BE2C (cell line): ENCODE results near the gene PXK.

Experiments
- DNase-seq: peaks from one replicate; pipeline ENCODE4 v3.0.0-alpha.2; 2020
- H3K27me3 ChIP-seq: fragments of 250-450 bp; sonication (Bioruptor Pico); 2 replicates; pipeline ENCODE4 v1.5.1; 2020; ENCODE audit warnings: mild to moderate bottlenecking
- H3K36me3 ChIP-seq: fragments of 250-450 bp; sonication (Bioruptor Pico); 2 replicates; pipeline ENCODE4 v1.5.1; 2020; ENCODE audit warnings: mild to moderate bottlenecking
- H3K4me1 ChIP-seq: fragments of 250-450 bp; sonication (Bioruptor Pico); 2 replicates; pipeline ENCODE4 v1.5.1; 2020
- H3K4me3 ChIP-seq: 2 replicates; pipeline ENCODE4 v1.5.1; 2011; ENCODE audit warnings: low read depth, low read length
- H3K9me3 ChIP-seq: fragments of 250-450 bp; sonication (Bioruptor Pico); 2 replicates; pipeline ENCODE4 v1.5.1; 2020
- CTCF ChIP-seq: IDR thresholded peaks from 2 replicates; pipeline ENCODE4 v1.5.1; 2012; ENCODE audit warnings: mild to moderate bottlenecking, low read depth, low read length

Gene PXK

GRCh38 chr3:58375254-58375653 lies 42.6 kb downstream of the PXK start:
- H3K4me3 ChIP-seq = no peak overlapping the region
- H3K36me3 ChIP-seq = no peaks in the 10 kb centered on the region
- no peaks in the 10 kb centered on the region for H3K27me3 ChIP-seq
- H3K4me1 ChIP-seq = no peaks in the 10 kb centered on the region
- H3K9me3 ChIP-seq = no peaks in the 10 kb centered on the region
- DNase-seq = no peak
- TF ChIP-seq CTCF = no peak

GRCh38 chr3:58377168-58377567 lies 44.5 kb downstream of the PXK start:
- TF ChIP-seq CTCF = no peak
- no peak for DNase-seq
- H3K4me3 ChIP-seq = no peak overlapping the region
- no peaks in the 10 kb centered on the region for H3K27me3 ChIP-seq
- H3K9me3 ChIP-seq = no peaks in the 10 kb centered on the region
- H3K36me3 ChIP-seq = no peaks in the 10 kb centered on the region
- H3K4me1 ChIP-seq = no peaks in the 10 kb centered on the region

GRCh38 chr3:58377750-58378149 lies 45.1 kb downstream of the PXK start:
- Histone ChIP-seq H3K27me3 (no peaks in the 10 kb centered on the region), H3K9me3 (no peaks in the 10 kb centered on the region), H3K36me3 (no peaks in the 10 kb centered on the region), H3K4me3 (no peak overlapping the region), H3K4me1 (no peaks in the 10 kb centered on the region)
- DNase-seq = no peak
- TF ChIP-seq CTCF = no peak

- no peak for DNase-seq
- H3K36me3 ChIP-seq = no peaks in the 10 kb centered on the region
- H3K4me3 ChIP-seq = no peak overlapping the region
- H3K27me3 ChIP-seq = no peaks in the 10 kb centered on the region
- H3K4me1 ChIP-seq = no peaks in the 10 kb centered on the region
- TF ChIP-seq CTCF = no peak
- H3K9me3 ChIP-seq = no peaks in the 10 kb centered on the region
These were observed 46.8 kb downstream of the PXK start for GRCh38 chr3:58379351-58380073.

GRCh38 chr3:58383476-58383875 lies 50.8 kb downstream of the PXK start:
- TF ChIP-seq CTCF = no peak
- DNase-seq = no peak
- Histone ChIP-seq H3K9me3 (no peaks in the 10 kb centered on the region), H3K36me3 (no peaks in the 10 kb centered on the region), H3K27me3 (no peaks in the 10 kb centered on the region), H3K4me3 (no peak overlapping the region), H3K4me1 (no peaks in the 10 kb centered on the region)

- TF ChIP-seq CTCF = no peak
- Histone ChIP-seq H3K4me3 (no peak overlapping the region), H3K36me3 (no peaks in the 10 kb centered on the region), H3K4me1 (no peaks in the 10 kb centered on the region), H3K27me3 (no peaks in the 10 kb centered on the region), H3K9me3 (no peaks in the 10 kb centered on the region)
- no peak for DNase-seq
These were observed 51.2 kb downstream of the PXK start for GRCh38 chr3:58383904-58384303.
